B cell (primary cell): Measurements from ENCODE around the gene CFAP251. TPM values are rescaled to one million over a fixed set of nuclear protein-coding genes. Genes with fewer than 3 reads are reported as not detected.

Source experiments
- ATAC-seq: fragments of 200-7000 bp; cut with Tn5 transposase; one replicate; pipeline ENCODE4 v1.10.0; 2021; ENCODE audit warnings: low read depth, mild to moderate bottlenecking, moderate number of reproducible peaks, moderate library complexity
- CTCF ChIA-PET: fragments of 350-600 bp; sonication (Branson Sonifier 250); formaldehyde crosslinking; loops from one replicate; lab custom pipeline; 2021; ENCODE audit warnings: antibody characterized with exemption, inconsistent platforms; lab: Charles Lee
- POLR2A ChIA-PET: fragments of 350-600 bp; sonication (Branson Sonifier 250); formaldehyde crosslinking; loops from one replicate; lab custom pipeline; 2021; ENCODE audit warnings: antibody characterized with exemption; lab: Charles Lee
- DNase-seq: peaks from one replicate; pipeline ENCODE4 v3.0.0; 2013
- H2AFZ ChIP-seq: 2 replicates; pipeline ENCODE4 v1.6.1; 2012; ENCODE audit warnings: mild to moderate bottlenecking, low read depth, low read length; ENCODE audit not compliant: insufficient read depth, poor library complexity, severe bottlenecking
- H3K27ac ChIP-seq, 2 donors: 1 replicate in 1 of 2; 2 replicates in 1 of 2; pipeline ENCODE4 v1.5.1; 2012 to 2013; ENCODE audit warnings: low read length in 2 of 2, mild to moderate bottlenecking in 2 of 2, moderate library complexity in 1 of 2
- H3K27me3 ChIP-seq, 4 experiments: fragments of 200-600 bp in 1 of 4; sonication (generic) in 1 of 4; replicated peaks in 1 of 4; 1 replicate in 2 of 4; 2 replicates in 2 of 4; pipeline versions ENCODE4 v1.6.1 to v1.7.0; 2013 to 2016; ENCODE audit warnings: low read length in 3 of 4, mild to moderate bottlenecking in 2 of 4, mixed read lengths in 1 of 4, moderate library complexity in 1 of 4; ENCODE audit not compliant: insufficient read depth in 4 of 4, control insufficient read depth in 3 of 4; ENCODE audit errors: control extremely low read depth in 1 of 4
- H3K36me3 ChIP-seq, 2 experiments: replicated peaks in 1 of 2; 1 replicate in 1 of 2; 2 replicates in 1 of 2; pipeline versions ENCODE4 v1.6.1 to v1.7.1; 2013; ENCODE audit warnings: low read length in 1 of 2; ENCODE audit not compliant: insufficient read depth in 2 of 2, control insufficient read depth in 1 of 2; ENCODE audit errors: control extremely low read depth in 1 of 2, extremely low read depth in 1 of 2
- H3K4me1 ChIP-seq, 2 donors: fragments of 200-600 bp in 1 of 2; sonication (generic) in 1 of 2; 1 replicate in 1 of 2; 2 replicates in 1 of 2; pipeline versions ENCODE4 v1.5.1 to v1.6.1; 2013 to 2017; ENCODE audit warnings: low read length in 2 of 2; ENCODE audit not compliant: control insufficient read depth in 2 of 2, insufficient read depth in 2 of 2
- H3K4me2 ChIP-seq: replicated peaks from 2 replicates; pipeline ENCODE3; 2012; ENCODE audit warnings: mild to moderate bottlenecking, low read depth, low read length; ENCODE audit not compliant: poor library complexity, severe bottlenecking
- H3K4me3 ChIP-seq, 5 experiments: fragments of 200-600 bp in 1 of 5; sonication (generic) in 1 of 5; 1 replicate in 3 of 5; 2 replicates in 2 of 5; pipeline versions ENCODE4 v1.5.1 to v1.7.0; 2011 to 2016; ENCODE audit warnings: low read length in 4 of 5, mild to moderate bottlenecking in 4 of 5, low read depth in 2 of 5, control low read depth in 1 of 5, moderate library complexity in 1 of 5; ENCODE audit not compliant: insufficient read depth in 1 of 5; ENCODE audit errors: control extremely low read depth in 1 of 5, extremely low read depth in 1 of 5
- H3K79me2 ChIP-seq: fragments of 200-600 bp; sonication (generic); one replicate; pipeline ENCODE4 v1.6.0; 2016; ENCODE audit warnings: low read length; ENCODE audit not compliant: control insufficient read depth, insufficient read depth
- H3K9ac ChIP-seq: fragments of 200-600 bp; sonication (generic); 2 replicates; pipeline ENCODE4 v1.6.1; 2017; ENCODE audit warnings: mild to moderate bottlenecking, low read length, moderate library complexity
- H3K9me3 ChIP-seq, 3 donors: one replicate each; pipeline versions ENCODE4 v1.6.1 to v1.7.1; 2013; ENCODE audit warnings: low read length in 2 of 3; ENCODE audit not compliant: control insufficient read depth in 2 of 3, insufficient read depth in 1 of 3; ENCODE audit errors: control extremely low read depth in 1 of 3
- H4K20me1 ChIP-seq: 2 replicates; pipeline ENCODE4 v1.6.0; 2012; ENCODE audit warnings: mild to moderate bottlenecking, low read length; ENCODE audit not compliant: insufficient read depth, control insufficient read depth, poor library complexity, severe bottlenecking
- H3K27ac Mint-ChIP-seq: one replicate; pipeline ENCODE4 v1.8.0; 2021; ENCODE audit warnings: mixed read lengths
- H3K27me3 Mint-ChIP-seq: one replicate; pipeline ENCODE4 v1.8.0; 2021; ENCODE audit warnings: mixed read lengths
- H3K4me1 Mint-ChIP-seq: one replicate; pipeline ENCODE4 v1.8.0; 2021; ENCODE audit warnings: mixed read lengths
- H3K4me3 Mint-ChIP-seq: one replicate; pipeline ENCODE4 v1.8.0; 2021; ENCODE audit warnings: mixed read lengths
- H3K9me3 Mint-ChIP-seq: one replicate; pipeline ENCODE4 v1.8.0; 2022; ENCODE audit warnings: mixed read lengths; ENCODE audit not compliant: insufficient read depth
- CTCF ChIP-seq: fragments of 200-600 bp; IDR thresholded peaks from one replicate; pipeline ENCODE4 v1.8.0; 2022; ENCODE audit warnings: antibody characterized with exemption, mild to moderate bottlenecking
- EZH2 ChIP-seq: IDR thresholded peaks from 2 replicates; pipeline ENCODE4 v1.6.1; 2012; ENCODE audit warnings: borderline replicate concordance, low read depth, mild to moderate bottlenecking, moderate library complexity, low read length; ENCODE audit not compliant: insufficient read depth, poor library complexity, severe bottlenecking
- WGBS: methylation state at CpG from one replicate; pipeline ENCODE4 v1.1.5; 2013; ENCODE audit warnings: missing lambda C conversion rate; ENCODE audit not compliant: insufficient coverage; 5-methylcytosine and 5-hydroxymethylcytosine counted together
- intact Hi-C: fragments of 100-400 bp; cut with micrococcal nuclease; formaldehyde crosslinking; loops from one replicate; pipeline ENCODE4 v1.10.0; 2022
- polyA plus RNA-seq: library from polyadenylated mRNA; depleted of rRNA; stranded (reverse); fragments of >200 nt; gene quantifications from 2 replicates; pipeline ENCODE4 v1.2.3, GENCODE V29; 2012
- total RNA-seq, 2 donors: library from RNA; stranded (reverse); fragments of 120-200 nt in 1 of 2; gene quantifications; 1 replicate in 1 of 2; 2 replicates in 1 of 2; pipeline versions ENCODE4 v1.2.3 to v1.2.4, GENCODE V29; 2013 to 2022

The CFAP251 gene
- total and polyA plus RNA-seq, 2 donors (not counting 1 experiment from before 2014, with no cell fraction given) = 0.22 to 1.6 TPM

GRCh38 chr12:121943926-121944325, 25.5 kb downstream of the CFAP251 start:
- no peaks in the 10 kb centered on the region for H3K36me3 ChIP-seq
- no peaks in the 10 kb centered on the region for H3K27me3 ChIP-seq
- H2AFZ ChIP-seq = no peak overlapping the region
- H3K27ac Mint-ChIP-seq = no peak overlapping the region
- H3K79me2 ChIP-seq = no peaks in the 10 kb centered on the region
- H3K27ac ChIP-seq = no peak overlapping the region
- ChIA-PET POLR2A (no interaction called here), CTCF (no interaction called here)
- TF ChIP-seq EZH2 = no peak
- TF ChIP-seq CTCF = no peak
- H3K4me1 Mint-ChIP-seq = peaks cover 5% of the 10 kb centered on the region
- peaks cover 4 to 5% of the 10 kb centered on the region in 2 donors for H3K4me1 ChIP-seq
- H3K9me3 ChIP-seq = peaks cover 0 to 3% (median 0%) of the 10 kb centered on the region in 3 donors
- H3K9ac ChIP-seq = no peak overlapping the region
- no peak overlapping the region for H3K4me3 ChIP-seq
- H4K20me1 ChIP-seq = no peaks in the 10 kb centered on the region
- ATAC-seq (no peak), DNase-seq (no peak)
- no peaks in the 10 kb centered on the region for H3K27me3 Mint-ChIP-seq
- H3K9me3 Mint-ChIP-seq = no peaks in the 10 kb centered on the region
- H3K4me3 Mint-ChIP-seq = no peak overlapping the region
- intact Hi-C loops = no loop called here
- H3K4me2 ChIP-seq = no peak overlapping the region

- no peak for ATAC-seq
- 100% methylated on average over 1 of the region's 2 CpGs for WGBS
- no peak overlapping the region for H3K4me3 ChIP-seq
- ChIA-PET CTCF (interaction anchor here (0.6 to 1.6 kb wide), 2 partner anchors 47 to 108 kb away, joined by 3 read pairs; no protein-coding TSS in a partner anchor), POLR2A (interaction anchor here (0.7 kb wide), 1 partner anchor 269 kb away, joined by 4 read pairs; no protein-coding TSS in a partner anchor)
- H3K9me3 Mint-ChIP-seq = no peaks in the 10 kb centered on the region
- H4K20me1 ChIP-seq = no peaks in the 10 kb centered on the region
- peaks cover 0 to 3% (median 0%) of the 10 kb centered on the region in 3 donors for H3K9me3 ChIP-seq
- no peaks in the 10 kb centered on the region for H3K27me3 ChIP-seq
- H3K4me1 ChIP-seq = no peaks in the 10 kb centered on the region
- H3K9ac ChIP-seq = no peak overlapping the region
- H2AFZ ChIP-seq = no peak overlapping the region
- H3K27ac Mint-ChIP-seq = no peak overlapping the region
- no peak overlapping the region for H3K4me2 ChIP-seq
- no peaks in the 10 kb centered on the region for H3K27me3 Mint-ChIP-seq
- H3K36me3 ChIP-seq = no peaks in the 10 kb centered on the region
- no peaks in the 10 kb centered on the region for H3K79me2 ChIP-seq
- H3K27ac ChIP-seq = no peak overlapping the region
- TF ChIP-seq EZH2 (no peak), CTCF (no peak)
- intact Hi-C loops = no loop called here
- no peak for DNase-seq
- H3K4me3 Mint-ChIP-seq = no peak overlapping the region
- no peaks in the 10 kb centered on the region for H3K4me1 Mint-ChIP-seq
Observed at GRCh38 chr12:121946313-121947025, 28.1 kb downstream of the CFAP251 start.
